WTC11 (cell line): Measurements from ENCODE around the gene GBP5. TPM values are rescaled to one million over a fixed set of nuclear protein-coding genes. Genes with fewer than 3 reads are reported as not detected.

Source experiments
- ATAC-seq: fragments of 200-7000 bp; cut with Tn5 transposase; 2 replicates; pipeline ENCODE4 v1.10.0; 2021; ENCODE audit warnings: mild to moderate bottlenecking, moderate library complexity
- CTCF ChIA-PET: fragments of 300-600 bp; sonication (Branson Sonifier 250); formaldehyde crosslinking; loops from one replicate; lab custom pipeline; 2021; ENCODE audit warnings: antibody characterized with exemption; lab: Charles Lee
- POLR2A ChIA-PET: fragments of 350-600 bp; sonication (Branson Sonifier 250); formaldehyde crosslinking; loops from one replicate; lab custom pipeline; 2021; ENCODE audit warnings: antibody characterized with exemption; lab: Charles Lee
- DNase-seq: peaks from one replicate; pipeline ENCODE4 v3.0.0; 2021; ENCODE audit warnings: low spot score
- H3K27ac Mint-ChIP-seq: 2 replicates; pipeline ENCODE4 v1.8.0; 2021; ENCODE audit warnings: mixed read lengths
- H3K27me3 Mint-ChIP-seq: 2 replicates; pipeline ENCODE4 v1.8.0; 2021; ENCODE audit warnings: low read depth, mild to moderate bottlenecking, moderate library complexity, mixed read lengths
- H3K36me3 Mint-ChIP-seq: 2 replicates; pipeline ENCODE4 v1.8.0; 2021; ENCODE audit warnings: mixed read lengths
- H3K4me1 Mint-ChIP-seq: 2 replicates; pipeline ENCODE4 v1.8.0; 2022; ENCODE audit warnings: mixed read lengths
- H3K4me3 Mint-ChIP-seq: 2 replicates; pipeline ENCODE4 v1.8.0; 2021; ENCODE audit warnings: mild to moderate bottlenecking, moderate library complexity, mixed read lengths
- H3K9me3 Mint-ChIP-seq: 2 replicates; pipeline ENCODE4 v1.8.0; 2021; ENCODE audit warnings: mixed read lengths
- CBFB ChIP-seq: sonication (generic); formaldehyde crosslinking; IDR thresholded peaks from 2 replicates; pipeline ENCODE4 v1.8.1; 2022; ENCODE audit warnings: mild to moderate bottlenecking, low read depth, missing genetic modification reagents
- CREM ChIP-seq: sonication (generic); formaldehyde crosslinking; IDR thresholded peaks from 2 replicates; pipeline ENCODE4 v1.8.1; 2022; ENCODE audit warnings: mild to moderate bottlenecking, missing genetic modification reagents, moderate library complexity
- EMX1 ChIP-seq: fragments of 250-450 bp; sonication (Bioruptor Pico); IDR thresholded peaks from 2 replicates; pipeline ENCODE4 v1.8.0; 2021; ENCODE audit warnings: mild to moderate bottlenecking
- FOXJ3 ChIP-seq: sonication (generic); formaldehyde crosslinking; IDR thresholded peaks from 2 replicates; pipeline ENCODE4 v1.9.0; 2021; ENCODE audit warnings: missing genetic modification reagents, mild to moderate bottlenecking, borderline replicate concordance
- GABPB1 ChIP-seq: sonication (generic); formaldehyde crosslinking; IDR thresholded peaks from 2 replicates; pipeline ENCODE4 v1.8.1; 2023; ENCODE audit warnings: mild to moderate bottlenecking, missing genetic modification reagents
- GTF2I ChIP-seq: fragments of 250-450 bp; sonication (Bioruptor Pico); conservative IDR thresholded peaks from 2 replicates; pipeline ENCODE4 v1.4.0; 2021; ENCODE audit warnings: mild to moderate bottlenecking
- KAT7 ChIP-seq: sonication (generic); formaldehyde crosslinking; IDR thresholded peaks from 2 replicates; pipeline ENCODE4 v1.8.1; 2023; ENCODE audit warnings: missing genetic modification reagents, mild to moderate bottlenecking, borderline replicate concordance
- MXD4 ChIP-seq: fragments of 250-450 bp; sonication (Bioruptor Pico); IDR thresholded peaks from 2 replicates; pipeline ENCODE4 v1.8.0; 2021; ENCODE audit warnings: mild to moderate bottlenecking, moderate library complexity, borderline replicate concordance
- NFYB ChIP-seq: sonication (generic); formaldehyde crosslinking; conservative IDR thresholded peaks from 2 replicates; pipeline ENCODE4 v1.8.0; 2022; ENCODE audit warnings: low read depth, missing genetic modification reagents
- PRRX2 ChIP-seq: fragments of 250-450 bp; sonication (Bioruptor Pico); IDR thresholded peaks from 2 replicates; pipeline ENCODE4 v1.8.0; 2021; ENCODE audit warnings: mild to moderate bottlenecking
- SOX15 ChIP-seq: fragments of 250-450 bp; sonication (Bioruptor Pico); IDR thresholded peaks from 2 replicates; pipeline ENCODE4 v1.9.0; 2021; ENCODE audit warnings: mild to moderate bottlenecking
- TCF7 ChIP-seq: sonication (generic); formaldehyde crosslinking; IDR thresholded peaks from 2 replicates; pipeline ENCODE4 v1.8.0; 2022; ENCODE audit warnings: mild to moderate bottlenecking, low read depth, missing genetic modification reagents, moderate library complexity
- TEAD1 ChIP-seq: sonication (generic); formaldehyde crosslinking; IDR thresholded peaks from 2 replicates; pipeline ENCODE4 v1.8.0; 2022; ENCODE audit warnings: mild to moderate bottlenecking, missing genetic modification reagents
- ZNF121 ChIP-seq: sonication (generic); formaldehyde crosslinking; IDR thresholded peaks from 2 replicates; pipeline ENCODE4 v1.8.0; 2023; ENCODE audit warnings: missing genetic modification reagents
- ZNF138 ChIP-seq: sonication (generic); formaldehyde crosslinking; conservative IDR thresholded peaks from 2 replicates; pipeline ENCODE4 v1.8.1; 2022; ENCODE audit warnings: mild to moderate bottlenecking, moderate library complexity, missing genetic modification reagents
- total RNA-seq: library from RNA; stranded (reverse); gene quantifications from 3 replicates; pipeline ENCODE4 v1.2.3, GENCODE V29; 2021
- TF ChIP-seq, protein P1 (sequence below): sonication (generic); formaldehyde crosslinking; IDR thresholded peaks from 2 replicates; pipeline ENCODE4 v1.8.0; 2023; ENCODE audit warnings: mild to moderate bottlenecking, missing genetic modification reagents
- TF ChIP-seq, protein P2 (sequence below): sonication (generic); formaldehyde crosslinking; IDR thresholded peaks from 2 replicates; pipeline ENCODE4 v1.8.1; 2023; ENCODE audit warnings: mild to moderate bottlenecking, missing genetic modification reagents, borderline replicate concordance
- TF ChIP-seq, protein P3 (sequence below): sonication (generic); formaldehyde crosslinking; conservative IDR thresholded peaks from 2 replicates; pipeline ENCODE4 v1.8.1; 2023; ENCODE audit warnings: mild to moderate bottlenecking, low read depth, missing genetic modification reagents, moderate library complexity
- TF ChIP-seq, protein P4 (sequence below): sonication (generic); formaldehyde crosslinking; IDR thresholded peaks from 2 replicates; pipeline ENCODE4 v1.8.1; 2023; ENCODE audit warnings: mild to moderate bottlenecking, missing genetic modification reagents, moderate library complexity
- TF ChIP-seq, protein P5 (sequence below): sonication (generic); formaldehyde crosslinking; IDR thresholded peaks from 2 replicates; pipeline ENCODE4 v1.8.0; 2023; ENCODE audit warnings: missing genetic modification reagents, mild to moderate bottlenecking, borderline replicate concordance

Gene GBP5
- total RNA-seq, 1 experiment from 2014 or later, result 0.17 TPM

DNA sequence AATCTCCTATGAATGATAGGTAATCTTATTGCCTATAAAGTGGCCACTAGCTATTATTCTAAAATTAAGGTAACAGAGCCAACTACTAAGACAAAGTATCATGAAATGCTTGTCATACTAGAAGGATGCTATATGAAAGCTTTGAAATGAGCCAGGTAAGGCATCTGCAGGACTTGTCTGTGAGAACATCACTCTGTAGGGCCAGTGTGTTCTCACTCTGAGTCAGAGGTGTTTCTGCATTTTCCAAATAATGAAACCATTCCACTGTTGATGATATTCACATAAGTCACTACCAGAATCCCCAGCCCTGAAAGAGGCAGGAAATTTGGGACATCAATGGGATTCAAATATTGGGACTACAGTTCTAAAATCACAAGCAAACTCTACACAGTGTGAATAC, 25.8 kb upstream of the GBP5 start:
- Mint-ChIP-seq H3K9me3 (peaks cover 25% of the 10 kb centered on the region), H3K27me3 (no peaks in the 10 kb centered on the region), H3K4me3 (no peak overlapping the region), H3K36me3 (peaks cover 11% of the 10 kb centered on the region), H3K27ac (no peak overlapping the region), H3K4me1 (no peaks in the 10 kb centered on the region)
- POLR2A ChIA-PET, result no interaction called here
- no peak for ATAC-seq
- CTCF ChIA-PET, result no interaction called here
- no peak for DNase-seq
- TF ChIP-seq ZNF121 (CRISPR knock-in tag), result no peak
- no peak for TF ChIP-seq CREM (CRISPR knock-in tag)
- TF ChIP-seq NFYB (CRISPR knock-in tag), result no peak
- TF ChIP-seq PRRX2, result no peak
- TF ChIP-seq, protein P1, sequence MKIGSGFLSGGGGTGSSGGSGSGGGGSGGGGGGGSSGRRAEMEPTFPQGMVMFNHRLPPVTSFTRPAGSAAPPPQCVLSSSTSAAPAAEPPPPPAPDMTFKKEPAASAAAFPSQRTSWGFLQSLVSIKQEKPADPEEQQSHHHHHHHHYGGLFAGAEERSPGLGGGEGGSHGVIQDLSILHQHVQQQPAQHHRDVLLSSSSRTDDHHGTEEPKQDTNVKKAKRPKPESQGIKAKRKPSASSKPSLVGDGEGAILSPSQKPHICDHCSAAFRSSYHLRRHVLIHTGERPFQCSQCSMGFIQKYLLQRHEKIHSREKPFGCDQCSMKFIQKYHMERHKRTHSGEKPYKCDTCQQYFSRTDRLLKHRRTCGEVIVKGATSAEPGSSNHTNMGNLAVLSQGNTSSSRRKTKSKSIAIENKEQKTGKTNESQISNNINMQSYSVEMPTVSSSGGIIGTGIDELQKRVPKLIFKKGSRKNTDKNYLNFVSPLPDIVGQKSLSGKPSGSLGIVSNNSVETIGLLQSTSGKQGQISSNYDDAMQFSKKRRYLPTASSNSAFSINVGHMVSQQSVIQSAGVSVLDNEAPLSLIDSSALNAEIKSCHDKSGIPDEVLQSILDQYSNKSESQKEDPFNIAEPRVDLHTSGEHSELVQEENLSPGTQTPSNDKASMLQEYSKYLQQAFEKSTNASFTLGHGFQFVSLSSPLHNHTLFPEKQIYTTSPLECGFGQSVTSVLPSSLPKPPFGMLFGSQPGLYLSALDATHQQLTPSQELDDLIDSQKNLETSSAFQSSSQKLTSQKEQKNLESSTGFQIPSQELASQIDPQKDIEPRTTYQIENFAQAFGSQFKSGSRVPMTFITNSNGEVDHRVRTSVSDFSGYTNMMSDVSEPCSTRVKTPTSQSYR (CRISPR knock-in tag), result no peak
- TF ChIP-seq KAT7 (CRISPR knock-in tag), result no peak
- TF ChIP-seq, protein P2, sequence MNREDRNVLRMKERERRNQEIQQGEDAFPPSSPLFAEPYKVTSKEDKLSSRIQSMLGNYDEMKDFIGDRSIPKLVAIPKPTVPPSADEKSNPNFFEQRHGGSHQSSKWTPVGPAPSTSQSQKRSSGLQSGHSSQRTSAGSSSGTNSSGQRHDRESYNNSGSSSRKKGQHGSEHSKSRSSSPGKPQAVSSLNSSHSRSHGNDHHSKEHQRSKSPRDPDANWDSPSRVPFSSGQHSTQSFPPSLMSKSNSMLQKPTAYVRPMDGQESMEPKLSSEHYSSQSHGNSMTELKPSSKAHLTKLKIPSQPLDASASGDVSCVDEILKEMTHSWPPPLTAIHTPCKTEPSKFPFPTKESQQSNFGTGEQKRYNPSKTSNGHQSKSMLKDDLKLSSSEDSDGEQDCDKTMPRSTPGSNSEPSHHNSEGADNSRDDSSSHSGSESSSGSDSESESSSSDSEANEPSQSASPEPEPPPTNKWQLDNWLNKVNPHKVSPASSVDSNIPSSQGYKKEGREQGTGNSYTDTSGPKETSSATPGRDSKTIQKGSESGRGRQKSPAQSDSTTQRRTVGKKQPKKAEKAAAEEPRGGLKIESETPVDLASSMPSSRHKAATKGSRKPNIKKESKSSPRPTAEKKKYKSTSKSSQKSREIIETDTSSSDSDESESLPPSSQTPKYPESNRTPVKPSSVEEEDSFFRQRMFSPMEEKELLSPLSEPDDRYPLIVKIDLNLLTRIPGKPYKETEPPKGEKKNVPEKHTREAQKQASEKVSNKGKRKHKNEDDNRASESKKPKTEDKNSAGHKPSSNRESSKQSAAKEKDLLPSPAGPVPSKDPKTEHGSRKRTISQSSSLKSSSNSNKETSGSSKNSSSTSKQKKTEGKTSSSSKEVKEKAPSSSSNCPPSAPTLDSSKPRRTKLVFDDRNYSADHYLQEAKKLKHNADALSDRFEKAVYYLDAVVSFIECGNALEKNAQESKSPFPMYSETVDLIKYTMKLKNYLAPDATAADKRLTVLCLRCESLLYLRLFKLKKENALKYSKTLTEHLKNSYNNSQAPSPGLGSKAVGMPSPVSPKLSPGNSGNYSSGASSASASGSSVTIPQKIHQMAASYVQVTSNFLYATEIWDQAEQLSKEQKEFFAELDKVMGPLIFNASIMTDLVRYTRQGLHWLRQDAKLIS (CRISPR knock-in tag), result no peak
- TF ChIP-seq SOX15 (CRISPR knock-in tag), result no peak

DNA sequence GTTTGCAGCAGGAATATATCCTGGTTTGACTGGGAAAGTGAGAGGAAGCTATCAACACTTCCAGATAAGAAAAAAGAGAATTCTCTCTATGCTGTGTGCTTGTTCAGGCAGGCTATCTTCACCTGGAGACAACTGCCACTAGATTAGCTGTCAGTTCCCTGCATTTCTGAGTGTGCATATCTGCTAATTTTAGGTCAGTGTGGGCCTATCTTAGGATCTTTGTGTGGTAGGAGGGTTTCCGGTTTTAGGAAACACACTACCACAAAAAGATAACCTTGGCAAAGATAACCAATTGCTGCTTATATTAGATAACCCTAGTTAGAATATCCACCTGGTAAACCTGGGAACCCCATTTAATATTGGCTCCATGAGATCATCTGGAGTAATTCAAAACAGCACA, 22.5 kb upstream of the GBP5 start:
- no peak for ATAC-seq
- ChIA-PET CTCF (interaction anchor here (1.2 kb wide), 1 partner anchor 188 kb away, joined by 4 read pairs; no protein-coding TSS in a partner anchor), POLR2A (no interaction called here)
- Mint-ChIP-seq H3K27me3 (no peaks in the 10 kb centered on the region), H3K27ac (no peak overlapping the region), H3K36me3 (peaks cover 9% of the 10 kb centered on the region), H3K4me1 (no peaks in the 10 kb centered on the region), H3K4me3 (no peak overlapping the region), H3K9me3 (peaks cover 20% of the 10 kb centered on the region)
- DNase-seq, result no peak
- TF ChIP-seq GTF2I (CRISPR knock-in tag) (no peak), MXD4 (CRISPR knock-in tag) (no peak), EMX1 (CRISPR knock-in tag) (no peak), TEAD1 (CRISPR knock-in tag) (no peak), GABPB1 (CRISPR knock-in tag) (no peak), FOXJ3 (CRISPR knock-in tag) (no peak), PRRX2 (no peak), ZNF121 (CRISPR knock-in tag) (no peak), TCF7 (CRISPR knock-in tag) (no peak), ZNF138 (CRISPR knock-in tag) (no peak), CBFB (CRISPR knock-in tag) (no peak)
- TF ChIP-seq, protein P3, sequence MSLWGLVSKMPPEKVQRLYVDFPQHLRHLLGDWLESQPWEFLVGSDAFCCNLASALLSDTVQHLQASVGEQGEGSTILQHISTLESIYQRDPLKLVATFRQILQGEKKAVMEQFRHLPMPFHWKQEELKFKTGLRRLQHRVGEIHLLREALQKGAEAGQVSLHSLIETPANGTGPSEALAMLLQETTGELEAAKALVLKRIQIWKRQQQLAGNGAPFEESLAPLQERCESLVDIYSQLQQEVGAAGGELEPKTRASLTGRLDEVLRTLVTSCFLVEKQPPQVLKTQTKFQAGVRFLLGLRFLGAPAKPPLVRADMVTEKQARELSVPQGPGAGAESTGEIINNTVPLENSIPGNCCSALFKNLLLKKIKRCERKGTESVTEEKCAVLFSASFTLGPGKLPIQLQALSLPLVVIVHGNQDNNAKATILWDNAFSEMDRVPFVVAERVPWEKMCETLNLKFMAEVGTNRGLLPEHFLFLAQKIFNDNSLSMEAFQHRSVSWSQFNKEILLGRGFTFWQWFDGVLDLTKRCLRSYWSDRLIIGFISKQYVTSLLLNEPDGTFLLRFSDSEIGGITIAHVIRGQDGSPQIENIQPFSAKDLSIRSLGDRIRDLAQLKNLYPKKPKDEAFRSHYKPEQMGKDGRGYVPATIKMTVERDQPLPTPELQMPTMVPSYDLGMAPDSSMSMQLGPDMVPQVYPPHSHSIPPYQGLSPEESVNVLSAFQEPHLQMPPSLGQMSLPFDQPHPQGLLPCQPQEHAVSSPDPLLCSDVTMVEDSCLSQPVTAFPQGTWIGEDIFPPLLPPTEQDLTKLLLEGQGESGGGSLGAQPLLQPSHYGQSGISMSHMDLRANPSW (CRISPR knock-in tag), result no peak
- TF ChIP-seq, protein P4, sequence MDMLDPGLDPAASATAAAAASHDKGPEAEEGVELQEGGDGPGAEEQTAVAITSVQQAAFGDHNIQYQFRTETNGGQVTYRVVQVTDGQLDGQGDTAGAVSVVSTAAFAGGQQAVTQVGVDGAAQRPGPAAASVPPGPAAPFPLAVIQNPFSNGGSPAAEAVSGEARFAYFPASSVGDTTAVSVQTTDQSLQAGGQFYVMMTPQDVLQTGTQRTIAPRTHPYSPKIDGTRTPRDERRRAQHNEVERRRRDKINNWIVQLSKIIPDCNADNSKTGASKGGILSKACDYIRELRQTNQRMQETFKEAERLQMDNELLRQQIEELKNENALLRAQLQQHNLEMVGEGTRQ (CRISPR knock-in tag), result no peak
- TF ChIP-seq, protein P5, sequence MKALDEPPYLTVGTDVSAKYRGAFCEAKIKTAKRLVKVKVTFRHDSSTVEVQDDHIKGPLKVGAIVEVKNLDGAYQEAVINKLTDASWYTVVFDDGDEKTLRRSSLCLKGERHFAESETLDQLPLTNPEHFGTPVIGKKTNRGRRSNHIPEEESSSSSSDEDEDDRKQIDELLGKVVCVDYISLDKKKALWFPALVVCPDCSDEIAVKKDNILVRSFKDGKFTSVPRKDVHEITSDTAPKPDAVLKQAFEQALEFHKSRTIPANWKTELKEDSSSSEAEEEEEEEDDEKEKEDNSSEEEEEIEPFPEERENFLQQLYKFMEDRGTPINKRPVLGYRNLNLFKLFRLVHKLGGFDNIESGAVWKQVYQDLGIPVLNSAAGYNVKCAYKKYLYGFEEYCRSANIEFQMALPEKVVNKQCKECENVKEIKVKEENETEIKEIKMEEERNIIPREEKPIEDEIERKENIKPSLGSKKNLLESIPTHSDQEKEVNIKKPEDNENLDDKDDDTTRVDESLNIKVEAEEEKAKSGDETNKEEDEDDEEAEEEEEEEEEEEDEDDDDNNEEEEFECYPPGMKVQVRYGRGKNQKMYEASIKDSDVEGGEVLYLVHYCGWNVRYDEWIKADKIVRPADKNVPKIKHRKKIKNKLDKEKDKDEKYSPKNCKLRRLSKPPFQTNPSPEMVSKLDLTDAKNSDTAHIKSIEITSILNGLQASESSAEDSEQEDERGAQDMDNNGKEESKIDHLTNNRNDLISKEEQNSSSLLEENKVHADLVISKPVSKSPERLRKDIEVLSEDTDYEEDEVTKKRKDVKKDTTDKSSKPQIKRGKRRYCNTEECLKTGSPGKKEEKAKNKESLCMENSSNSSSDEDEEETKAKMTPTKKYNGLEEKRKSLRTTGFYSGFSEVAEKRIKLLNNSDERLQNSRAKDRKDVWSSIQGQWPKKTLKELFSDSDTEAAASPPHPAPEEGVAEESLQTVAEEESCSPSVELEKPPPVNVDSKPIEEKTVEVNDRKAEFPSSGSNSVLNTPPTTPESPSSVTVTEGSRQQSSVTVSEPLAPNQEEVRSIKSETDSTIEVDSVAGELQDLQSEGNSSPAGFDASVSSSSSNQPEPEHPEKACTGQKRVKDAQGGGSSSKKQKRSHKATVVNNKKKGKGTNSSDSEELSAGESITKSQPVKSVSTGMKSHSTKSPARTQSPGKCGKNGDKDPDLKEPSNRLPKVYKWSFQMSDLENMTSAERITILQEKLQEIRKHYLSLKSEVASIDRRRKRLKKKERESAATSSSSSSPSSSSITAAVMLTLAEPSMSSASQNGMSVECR (CRISPR knock-in tag), result no peak
